ENCODE data around the gene LHB.

DNA sequence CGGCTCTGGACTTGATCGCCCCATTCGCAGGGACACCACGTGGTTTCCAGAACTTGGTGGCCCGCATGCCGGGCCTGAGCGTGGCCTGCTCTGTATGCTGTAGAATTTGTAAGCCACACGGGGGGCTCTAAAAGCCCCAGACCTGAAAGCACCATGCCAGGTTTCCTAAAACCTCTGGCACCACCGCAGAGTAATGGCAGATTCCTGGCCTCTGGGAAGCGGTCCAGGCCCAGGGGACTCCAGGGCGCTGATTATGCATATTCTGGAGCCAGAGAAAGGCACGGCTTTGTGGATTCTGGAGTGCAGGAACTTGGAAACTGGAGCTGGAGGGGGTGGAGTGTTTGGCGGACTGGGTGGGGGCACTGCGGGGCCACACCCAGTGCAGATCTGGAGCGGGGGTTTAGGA, 48.1 kb downstream of the LHB start:
- TF ChIP-seq, protein P1, sequence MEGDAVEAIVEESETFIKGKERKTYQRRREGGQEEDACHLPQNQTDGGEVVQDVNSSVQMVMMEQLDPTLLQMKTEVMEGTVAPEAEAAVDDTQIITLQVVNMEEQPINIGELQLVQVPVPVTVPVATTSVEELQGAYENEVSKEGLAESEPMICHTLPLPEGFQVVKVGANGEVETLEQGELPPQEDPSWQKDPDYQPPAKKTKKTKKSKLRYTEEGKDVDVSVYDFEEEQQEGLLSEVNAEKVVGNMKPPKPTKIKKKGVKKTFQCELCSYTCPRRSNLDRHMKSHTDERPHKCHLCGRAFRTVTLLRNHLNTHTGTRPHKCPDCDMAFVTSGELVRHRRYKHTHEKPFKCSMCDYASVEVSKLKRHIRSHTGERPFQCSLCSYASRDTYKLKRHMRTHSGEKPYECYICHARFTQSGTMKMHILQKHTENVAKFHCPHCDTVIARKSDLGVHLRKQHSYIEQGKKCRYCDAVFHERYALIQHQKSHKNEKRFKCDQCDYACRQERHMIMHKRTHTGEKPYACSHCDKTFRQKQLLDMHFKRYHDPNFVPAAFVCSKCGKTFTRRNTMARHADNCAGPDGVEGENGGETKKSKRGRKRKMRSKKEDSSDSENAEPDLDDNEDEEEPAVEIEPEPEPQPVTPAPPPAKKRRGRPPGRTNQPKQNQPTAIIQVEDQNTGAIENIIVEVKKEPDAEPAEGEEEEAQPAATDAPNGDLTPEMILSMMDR (IDR thresholded peaks at IDR 0.05), result no peak
- TF ChIP-seq POLR2A (IDR thresholded peaks at IDR 0.05), result no peak
